Measurements from ENCODE around the gene PAGR1. TPM values are rescaled to one million over a fixed set of nuclear protein-coding genes. Genes with fewer than 3 reads are reported as not detected.
A peak's percentile ranks its signal among the peaks of the same experiment; 100 is the strongest.

Gene PAGR1
- total RNA-seq, 1 donor from 2014 or later, result 47.2 TPM

GRCh38 chr16:29862884-29863668 is 47.1 kb downstream of the PAGR1 start, which contains the start of gene CDIPT:
TSS of gene CDIPT (minus strand) at chr16:29863226. CDS start at chr16:29862857, 369 bp downstream.
- no peak for TF ChIP-seq EZH2 (IDR thresholded peaks at IDR 0.05)
- peak; percentile 73 for TF ChIP-seq CTCF (IDR thresholded peaks at IDR 0.05)
- TF ChIP-seq EZH2phosphoT487 (IDR thresholded peaks at IDR 0.05), result no peak
- peak within 1 kb of the TSS; percentile 98 for H2AFZ ChIP-seq (replicated peaks)
- H3K9me3 Mint-ChIP-seq, result no peaks in the 10 kb centered on the region
- peak within 1 kb of the TSS; percentile 94 for H3K4me3 ChIP-seq
- peak within 1 kb of the TSS; percentile 100 for H3K27ac Mint-ChIP-seq
- H3K4me2 ChIP-seq, result peak within 1 kb of the TSS; percentile 95
- H3K27me3 ChIP-seq, result no peaks in the 10 kb centered on the region
- H3K27ac ChIP-seq, result peak within 1 kb of the TSS; percentile 100
- H3K4me3 Mint-ChIP-seq, result peak within 1 kb of the TSS; percentile 99
- H3K36me3 Mint-ChIP-seq, result peaks cover 7% of the 10 kb centered on the region
- peaks cover 23% of the 10 kb centered on the region for H3K79me2 ChIP-seq (ENCODE audit: low read depth)
- peaks cover 5% of the 10 kb centered on the region for H3K27me3 Mint-ChIP-seq (ENCODE audit: insufficient read depth, low read depth)
- H3K9ac ChIP-seq, result peak within 1 kb of the TSS; percentile 93
- no peaks in the 10 kb centered on the region for H3K9me3 ChIP-seq (ENCODE audit: low read depth)
- no peaks in the 10 kb centered on the region for H3K4me1 ChIP-seq
- peaks cover 5% of the 10 kb centered on the region for H4K20me1 ChIP-seq (ENCODE audit: low read depth)
- H3F3A ChIP-seq (ENCODE audit: low read depth), result peaks cover 13% of the 10 kb centered on the region
- H3K36me3 ChIP-seq, result no peaks in the 10 kb centered on the region
- peaks cover 6% of the 10 kb centered on the region for H3K4me1 Mint-ChIP-seq
- DNase-seq (ENCODE audit: low spot score), result peak; percentile 98

- H3K9me3 ChIP-seq (ENCODE audit: low read depth), result no peaks in the 10 kb centered on the region
- peaks cover 13% of the 10 kb centered on the region for H3F3A ChIP-seq (ENCODE audit: low read depth)
- H3K9me3 Mint-ChIP-seq, result no peaks in the 10 kb centered on the region
- peaks cover 23% of the 10 kb centered on the region for H3K79me2 ChIP-seq (ENCODE audit: low read depth)
- peaks cover 5% of the 10 kb centered on the region for H3K27me3 Mint-ChIP-seq (ENCODE audit: insufficient read depth, low read depth)
- H3K4me1 Mint-ChIP-seq, result peaks cover 6% of the 10 kb centered on the region
- H4K20me1 ChIP-seq (ENCODE audit: low read depth), result peaks cover 5% of the 10 kb centered on the region
- DNase-seq (ENCODE audit: low spot score), result no peak
- TF ChIP-seq CTCF (IDR thresholded peaks at IDR 0.05) (no peak), EZH2phosphoT487 (IDR thresholded peaks at IDR 0.05) (no peak), EZH2 (IDR thresholded peaks at IDR 0.05) (no peak)
- no peaks in the 10 kb centered on the region for H3K27me3 ChIP-seq
- no peaks in the 10 kb centered on the region for H3K4me1 ChIP-seq
- peak overlapping the region; percentile 99 for H3K4me3 Mint-ChIP-seq
- H3K27ac Mint-ChIP-seq, result peak overlapping the region; percentile 100
- H3K27ac ChIP-seq, result no peak overlapping the region
- H3K36me3 ChIP-seq, result no peaks in the 10 kb centered on the region
- no peak overlapping the region for H3K4me3 ChIP-seq
- H3K4me2 ChIP-seq, result peak overlapping the region; percentile 95
- H3K9ac ChIP-seq, result no peak overlapping the region
- H2AFZ ChIP-seq (replicated peaks), result no peak overlapping the region
- H3K36me3 Mint-ChIP-seq, result peaks cover 4% of the 10 kb centered on the region
Measured at GRCh38 chr16:29863669-29863984, 47.7 kb downstream of the PAGR1 start.

DNA sequence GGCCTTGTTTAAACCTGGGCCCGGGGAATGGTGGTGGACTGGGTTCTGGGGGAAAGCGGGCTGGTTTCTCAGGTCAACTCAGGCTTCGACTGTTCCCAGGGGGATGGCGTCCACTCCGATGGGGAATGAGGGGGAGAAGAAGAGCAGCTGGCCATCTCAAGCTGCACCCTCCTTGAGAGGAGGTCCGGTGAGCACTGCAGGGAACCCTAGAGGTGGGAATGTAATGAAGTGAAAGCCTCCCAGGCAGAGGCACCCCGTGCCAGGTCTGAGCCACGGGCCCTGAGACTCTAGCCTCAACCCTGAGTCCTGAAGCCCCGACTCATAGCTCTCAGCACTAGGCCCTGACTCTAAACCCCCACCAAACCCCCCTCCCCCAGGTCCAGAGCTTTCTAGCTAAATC is 48.3 kb downstream of the PAGR1 start:
- Histone ChIP-seq H3K27me3 (no peaks in the 10 kb centered on the region), H3K9me3 (ENCODE audit: low read depth) (no peaks in the 10 kb centered on the region), H3K4me3 (no peak overlapping the region), H4K20me1 (ENCODE audit: low read depth) (peaks cover 5% of the 10 kb centered on the region), H3K9ac (no peak overlapping the region), H3K4me2 (no peak overlapping the region), H3K36me3 (no peaks in the 10 kb centered on the region), H3K27ac (no peak overlapping the region), H3K79me2 (ENCODE audit: low read depth) (peaks cover 23% of the 10 kb centered on the region), H3K4me1 (no peaks in the 10 kb centered on the region), H2AFZ (replicated peaks) (no peak overlapping the region), H3F3A (ENCODE audit: low read depth) (peaks cover 13% of the 10 kb centered on the region)
- TF ChIP-seq EZH2 (IDR thresholded peaks at IDR 0.05) (no peak), CTCF (IDR thresholded peaks at IDR 0.05) (no peak), EZH2phosphoT487 (IDR thresholded peaks at IDR 0.05) (no peak)
- DNase-seq (ENCODE audit: low spot score), result no peak
- H3K36me3 Mint-ChIP-seq, result peaks cover 4% of the 10 kb centered on the region
- peaks cover 4% of the 10 kb centered on the region for H3K27me3 Mint-ChIP-seq (ENCODE audit: insufficient read depth, low read depth)
- peak overlapping the region; percentile 58 for H3K4me3 Mint-ChIP-seq
- peaks cover 6% of the 10 kb centered on the region for H3K4me1 Mint-ChIP-seq
- no peak overlapping the region for H3K27ac Mint-ChIP-seq
- no peaks in the 10 kb centered on the region for H3K9me3 Mint-ChIP-seq
